Neural cell (in vitro differentiated cells): ENCODE measurements around the gene COX7B2. TPM values are rescaled to one million over a fixed set of nuclear protein-coding genes. Genes with fewer than 3 reads are reported as not detected.

Experiments used
- H2AFZ ChIP-seq: fragments of 200-600, 300-800 bp; sonication (generic), shearing (Covaris generic); 2 replicates; pipeline ENCODE4 v1.6.0; 2014; ENCODE audit warnings: low read depth, mild to moderate bottlenecking, antibody characterized with exemption, low read length, moderate library complexity
- H3F3A ChIP-seq: fragments of 200-600 bp; shearing (Covaris generic); 2 replicates; pipeline ENCODE4 v1.6.1; 2016; ENCODE audit warnings: mild to moderate bottlenecking, moderate library complexity, mixed read lengths, antibody characterized with exemption, low read length; ENCODE audit not compliant: insufficient read depth, poor library complexity, severe bottlenecking
- H3K27ac ChIP-seq: fragments of 200-600, 300-800 bp; sonication (generic), shearing (Covaris generic); 2 replicates; pipeline ENCODE4 v1.5.1; 2014; ENCODE audit warnings: mild to moderate bottlenecking, low read length, moderate library complexity
- H3K27me3 ChIP-seq: fragments of 300-800, 200-600 bp; sonication (generic), shearing (Covaris generic); 2 replicates; pipeline ENCODE4 v1.6.0; 2014; ENCODE audit warnings: mild to moderate bottlenecking, low read depth, low read length, moderate library complexity; ENCODE audit not compliant: insufficient read depth
- H3K36me3 ChIP-seq: fragments of 300-800, 200-600 bp; sonication (generic), shearing (Covaris generic); 2 replicates; pipeline ENCODE4 v1.5.1; 2014; ENCODE audit warnings: mild to moderate bottlenecking, antibody characterized with exemption, low read length, moderate library complexity; ENCODE audit not compliant: insufficient read depth
- H3K4me2 ChIP-seq: fragments of 300-800, 200-600 bp; sonication (generic), shearing (Covaris generic); 2 replicates; pipeline ENCODE4 v1.6.0; 2014; ENCODE audit warnings: mild to moderate bottlenecking, low read length
- H3K4me3 ChIP-seq: fragments of 300-800, 200-600 bp; sonication (generic), shearing (Covaris generic); 2 replicates; pipeline ENCODE4 v1.5.1; 2014; ENCODE audit warnings: mild to moderate bottlenecking, low read length, moderate library complexity
- H3K79me2 ChIP-seq: fragments of 200-600 bp; shearing (Covaris generic); replicated peaks from 2 replicates; pipeline ENCODE4 v1.6.0; 2014; ENCODE audit warnings: mild to moderate bottlenecking, low read length, moderate library complexity; ENCODE audit not compliant: insufficient read depth
- H3K9ac ChIP-seq: fragments of 300-800, 200-600 bp; sonication (generic), shearing (Covaris generic); 2 replicates; pipeline ENCODE4 v1.6.1; 2016; ENCODE audit warnings: mild to moderate bottlenecking, low read length, mixed read lengths
- H3K9me2 ChIP-seq: fragments of 200-600 bp; shearing (Covaris generic); 2 replicates; pipeline ENCODE4 v1.6.1; 2016; ENCODE audit warnings: mild to moderate bottlenecking, low read length, mixed read lengths; ENCODE audit not compliant: insufficient read depth
- H3K9me3 ChIP-seq: fragments of 200-600, 300-800 bp; sonication (generic), shearing (Covaris generic); 2 replicates; pipeline ENCODE4 v1.6.1; 2016; ENCODE audit warnings: mild to moderate bottlenecking, mixed run types, low read length, moderate library complexity, mixed read lengths
- H4K20me1 ChIP-seq: fragments of 200-600 bp; shearing (Covaris generic); 2 replicates; pipeline ENCODE4 v1.6.1; 2016; ENCODE audit warnings: mild to moderate bottlenecking, mixed run types; ENCODE audit not compliant: insufficient read depth
- CTCF ChIP-seq: fragments of 450-650 bp; IDR thresholded peaks from 2 replicates; pipeline ENCODE4 v1.5.1; 2014; ENCODE audit warnings: antibody characterized with exemption, mild to moderate bottlenecking, moderate library complexity; ENCODE audit not compliant: poor library complexity, severe bottlenecking
- EP300 ChIP-seq: fragments of 450-650 bp; conservative IDR thresholded peaks from 2 replicates; pipeline ENCODE4 v1.6.1; 2014; ENCODE audit warnings: antibody characterized with exemption, mild to moderate bottlenecking, moderate library complexity; ENCODE audit not compliant: poor library complexity, severe bottlenecking
- EZH2 ChIP-seq: fragments of 200-600, 300-800 bp; shearing (Covaris generic), sonication (generic); IDR thresholded peaks from 2 replicates; pipeline ENCODE4 v1.6.1; 2014; ENCODE audit warnings: antibody characterized with exemption, low read length, borderline replicate concordance, mild to moderate bottlenecking; ENCODE audit not compliant: insufficient read depth, poor library complexity, severe bottlenecking
- MXI1 ChIP-seq: fragments of 450-650 bp; conservative IDR thresholded peaks from 2 replicates; pipeline ENCODE4 v1.6.1; 2014; ENCODE audit warnings: antibody characterized with exemption, mild to moderate bottlenecking; ENCODE audit not compliant: poor library complexity, severe bottlenecking
- POLR2AphosphoS5 ChIP-seq: IDR thresholded peaks from 2 replicates; pipeline ENCODE4 v1.6.1; 2012
- RAD21 ChIP-seq: fragments of 450-650 bp; conservative IDR thresholded peaks from 2 replicates; pipeline ENCODE4 v1.6.1; 2014; ENCODE audit warnings: antibody characterized with exemption, mild to moderate bottlenecking, moderate library complexity
- REST ChIP-seq: IDR thresholded peaks from 2 replicates; pipeline ENCODE4 v1.6.1; 2012; ENCODE audit warnings: borderline replicate concordance
- SMC3 ChIP-seq: fragments of 450-650 bp; conservative IDR thresholded peaks from 2 replicates; pipeline ENCODE4 v1.6.1; 2014; ENCODE audit warnings: antibody characterized with exemption, mild to moderate bottlenecking, moderate library complexity; ENCODE audit not compliant: poor library complexity
- TAF1 ChIP-seq: IDR thresholded peaks from 2 replicates; pipeline ENCODE4 v1.6.1; 2012; ENCODE audit warnings: low read depth
- polyA plus RNA-seq: library from polyadenylated mRNA; depleted of rRNA; stranded (reverse); fragments of >200 nt; gene quantifications from 2 replicates; pipeline ENCODE4 v1.2.3, GENCODE V29; 2014

COX7B2 gene
- polyA plus RNA-seq, 1 donor from 2014 or later, result not detected

GRCh38 chr4:46820154-46820553 is 88.9 kb downstream of the COX7B2 start:
- Histone ChIP-seq H3K27me3 (no peaks in the 10 kb centered on the region), H3K79me2 (no peaks in the 10 kb centered on the region), H3K4me2 (no peak overlapping the region), H3K4me3 (no peak overlapping the region), H3F3A (no peaks in the 10 kb centered on the region), H3K9me2 (no peaks in the 10 kb centered on the region), H3K9ac (no peak overlapping the region), H3K27ac (no peak overlapping the region), H3K36me3 (no peaks in the 10 kb centered on the region), H3K9me3 (no peaks in the 10 kb centered on the region), H4K20me1 (no peaks in the 10 kb centered on the region), H2AFZ (no peak overlapping the region)
- TF ChIP-seq EZH2 (no peak), EP300 (no peak), POLR2AphosphoS5 (no peak), SMC3 (no peak), MXI1 (no peak), TAF1 (no peak), RAD21 (no peak), REST (no peak), CTCF (no peak)

- Histone ChIP-seq H3F3A (no peaks in the 10 kb centered on the region), H3K9me3 (no peaks in the 10 kb centered on the region), H3K9ac (no peak overlapping the region), H3K4me3 (no peak overlapping the region), H3K27ac (no peak overlapping the region), H4K20me1 (no peaks in the 10 kb centered on the region), H3K9me2 (no peaks in the 10 kb centered on the region), H2AFZ (no peak overlapping the region), H3K79me2 (no peaks in the 10 kb centered on the region), H3K36me3 (no peaks in the 10 kb centered on the region), H3K27me3 (no peaks in the 10 kb centered on the region), H3K4me2 (no peak overlapping the region)
- no peak for TF ChIP-seq CTCF
- TF ChIP-seq EP300, result no peak
- TF ChIP-seq MXI1, result no peak
- no peak for TF ChIP-seq SMC3
- TF ChIP-seq REST, result no peak
- TF ChIP-seq EZH2, result no peak
- no peak for TF ChIP-seq RAD21
- TF ChIP-seq TAF1, result no peak
- no peak for TF ChIP-seq POLR2AphosphoS5
Observed at GRCh38 chr4:46819095-46819494, 90.0 kb downstream of the COX7B2 start.
